GM19468 (cell line): ENCODE data around the gene ITPKC.
"Not testable (repeated sequence)": the region's sequence is repeated elsewhere in the genome, so short reads cannot be mapped to it uniquely, and the experiment has no call there.

Source experiments
- ATAC-seq: cut with Tn5 transposase; IDR thresholded peaks from one replicate; pipeline ENCODE4 v1.9.1; 2021; ENCODE audit warnings: mild to moderate bottlenecking, moderate library complexity, moderate number of reproducible peaks; ENCODE audit not compliant: unreplicated experiment; ENCODE audit errors: extremely low read depth

ITPKC gene

GRCh38 chr19:40784146-40784545, 67.2 kb downstream of the ITPKC start:
- not testable (repeated sequence) for ATAC-seq

- no peak for ATAC-seq
Measured at GRCh38 chr19:40785526-40785925, 68.6 kb downstream of the ITPKC start.

- no peak for ATAC-seq
Measured at GRCh38 chr19:40786060-40787037, 69.4 kb downstream of the ITPKC start.
